Mucosa of descending colon (tissue), 3 donors: ENCODE results near the gene XIRP2. TPM values are rescaled to one million over a fixed set of nuclear protein-coding genes. Genes with fewer than 3 reads are reported as not detected.

Experiments used
- ATAC-seq: fragments of 200-7000 bp; cut with Tn5 transposase; one replicate; pipeline ENCODE4 v1.9.1; 2020; ENCODE audit warnings: mild to moderate bottlenecking, moderate library complexity
- DNase-seq, 3 donors: peaks; one replicate each; pipeline ENCODE4 v3.0.0-alpha.2; 2020
- H3K36me3 ChIP-seq: fragments of 200-600 bp; one replicate; pipeline ENCODE4 v1.8.0; 2021; ENCODE audit warnings: low read depth, mild to moderate bottlenecking
- H3K4me1 ChIP-seq: fragments of 200-600 bp; one replicate; pipeline ENCODE4 v1.8.0; 2021; ENCODE audit warnings: low read depth, mild to moderate bottlenecking
- H3K4me3 ChIP-seq: fragments of 200-600 bp; one replicate; pipeline ENCODE4 v1.8.0; 2021; ENCODE audit warnings: mild to moderate bottlenecking
- H3K9me3 ChIP-seq: fragments of 200-600 bp; one replicate; pipeline ENCODE4 v1.8.0; 2021; ENCODE audit warnings: mild to moderate bottlenecking
- intact Hi-C, 2 donors: fragments of 100-400 bp; cut with DNase I in 1 of 2; cut with micrococcal nuclease in 1 of 2; formaldehyde crosslinking; loops; one replicate each; pipeline versions ENCODE4 v1.11.0 to v1.11.1; 2022; cut with DNase I, micrococcal nuclease
- total RNA-seq, 3 donors: library from RNA; stranded (reverse); fragmentation: NEBNext Ultra II Directional in 2 of 3; extraction: Animal tissue kit (Norgen Biotek cat#: 25700) in 2 of 3; gene quantifications; one replicate each; pipeline versions ENCODE4 v1.2.1 to v1.2.4, GENCODE V29; 2021 to 2023
- TF ChIP-seq, protein P1 (sequence below): fragments of 200-600 bp; IDR thresholded peaks from one replicate; pipeline ENCODE4 v1.8.0; 2022; ENCODE audit warnings: antibody characterized with exemption, mild to moderate bottlenecking
- donor health status: DM: no; HTN: no; CAD: no; lungs with moderate emphysema.
- donor health status: DM: no; HTN: no; CAD: no.
- donor health status: DM: no; HTN: yes; CAD: no.

XIRP2 gene
- total RNA-seq, 3 donors from 2014 or later, result 0.29 to 0.55 TPM; not detected in 1

DNA sequence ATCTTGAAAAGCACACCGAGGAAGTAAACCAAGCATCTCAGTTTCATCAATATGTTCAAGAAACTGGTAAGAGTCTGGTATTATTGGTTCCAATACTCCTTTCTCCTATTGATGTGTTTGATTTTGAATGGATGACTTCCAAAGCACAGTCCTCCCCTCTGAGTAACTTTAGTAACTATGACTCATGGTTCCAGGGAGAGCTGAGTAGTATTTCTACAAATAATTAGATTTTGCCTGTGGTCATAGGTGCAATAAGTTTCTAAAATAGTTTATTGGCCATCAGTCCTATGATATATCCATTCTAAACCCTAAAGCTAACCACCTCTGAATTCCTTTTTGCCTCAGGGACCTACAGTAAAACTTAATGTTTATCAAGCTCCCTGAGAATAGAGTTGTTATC lies 352.4 kb downstream of the XIRP2 start:
- intact Hi-C loops, result no loop called here
- H3K4me3 ChIP-seq, result no peak overlapping the region
- no peaks in the 10 kb centered on the region for H3K36me3 ChIP-seq
- no peaks in the 10 kb centered on the region for H3K4me1 ChIP-seq
- H3K9me3 ChIP-seq, result no peaks in the 10 kb centered on the region
- TF ChIP-seq, protein P1, sequence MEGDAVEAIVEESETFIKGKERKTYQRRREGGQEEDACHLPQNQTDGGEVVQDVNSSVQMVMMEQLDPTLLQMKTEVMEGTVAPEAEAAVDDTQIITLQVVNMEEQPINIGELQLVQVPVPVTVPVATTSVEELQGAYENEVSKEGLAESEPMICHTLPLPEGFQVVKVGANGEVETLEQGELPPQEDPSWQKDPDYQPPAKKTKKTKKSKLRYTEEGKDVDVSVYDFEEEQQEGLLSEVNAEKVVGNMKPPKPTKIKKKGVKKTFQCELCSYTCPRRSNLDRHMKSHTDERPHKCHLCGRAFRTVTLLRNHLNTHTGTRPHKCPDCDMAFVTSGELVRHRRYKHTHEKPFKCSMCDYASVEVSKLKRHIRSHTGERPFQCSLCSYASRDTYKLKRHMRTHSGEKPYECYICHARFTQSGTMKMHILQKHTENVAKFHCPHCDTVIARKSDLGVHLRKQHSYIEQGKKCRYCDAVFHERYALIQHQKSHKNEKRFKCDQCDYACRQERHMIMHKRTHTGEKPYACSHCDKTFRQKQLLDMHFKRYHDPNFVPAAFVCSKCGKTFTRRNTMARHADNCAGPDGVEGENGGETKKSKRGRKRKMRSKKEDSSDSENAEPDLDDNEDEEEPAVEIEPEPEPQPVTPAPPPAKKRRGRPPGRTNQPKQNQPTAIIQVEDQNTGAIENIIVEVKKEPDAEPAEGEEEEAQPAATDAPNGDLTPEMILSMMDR, result no peak
- DNase-seq, result no peak
- no peak for ATAC-seq

DNA sequence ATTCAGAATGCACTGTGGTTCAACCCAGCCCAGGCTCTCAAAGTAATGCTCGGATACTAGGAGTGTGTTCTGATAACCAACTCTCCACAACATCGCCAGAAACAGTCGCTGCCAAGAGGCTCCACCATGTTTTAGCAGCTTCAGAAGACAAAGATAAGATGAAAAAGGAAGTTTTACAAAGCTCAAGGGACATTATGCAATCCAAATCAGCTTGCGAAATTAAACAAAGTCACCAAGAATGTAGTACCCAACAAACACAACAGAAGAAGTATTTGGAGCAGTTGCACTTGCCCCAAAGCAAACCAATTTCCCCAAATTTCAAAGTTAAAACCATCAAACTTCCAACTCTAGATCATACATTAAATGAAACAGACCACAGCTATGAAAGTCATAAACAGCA lies 360.9 kb downstream of the XIRP2 start:
- H3K4me3 ChIP-seq, result no peak overlapping the region
- ATAC-seq, result no peak
- no peaks in the 10 kb centered on the region for H3K4me1 ChIP-seq
- no peak for DNase-seq
- H3K36me3 ChIP-seq, result no peaks in the 10 kb centered on the region
- intact Hi-C loops, result no loop called here
- TF ChIP-seq, protein P1, result no peak
- no peaks in the 10 kb centered on the region for H3K9me3 ChIP-seq

DNA sequence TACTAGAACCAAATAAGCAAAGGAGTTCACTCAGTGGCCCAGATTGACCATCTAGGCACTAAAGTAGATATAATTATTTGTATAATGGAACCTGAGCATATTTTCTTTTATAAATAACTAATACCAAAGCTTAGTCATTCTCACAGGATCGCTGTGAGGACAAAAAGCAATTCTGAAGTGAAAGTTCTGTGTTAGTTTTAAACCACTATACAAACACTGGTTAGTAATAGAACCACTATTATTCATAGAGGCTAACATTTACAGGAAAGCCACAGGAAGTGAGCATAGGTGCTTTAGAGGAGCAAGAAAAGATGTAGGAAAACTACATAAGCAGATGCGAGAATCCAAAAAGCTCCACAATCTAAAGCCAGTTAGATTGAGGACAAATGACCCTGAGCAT lies 364.7 kb downstream of the XIRP2 start:
- H3K4me3 ChIP-seq, result no peak overlapping the region
- intact Hi-C loops, result no loop called here
- DNase-seq, result no peak
- no peak for ATAC-seq
- no peaks in the 10 kb centered on the region for H3K4me1 ChIP-seq
- H3K9me3 ChIP-seq, result no peaks in the 10 kb centered on the region
- H3K36me3 ChIP-seq, result no peaks in the 10 kb centered on the region
- TF ChIP-seq, protein P1, result no peak

DNA sequence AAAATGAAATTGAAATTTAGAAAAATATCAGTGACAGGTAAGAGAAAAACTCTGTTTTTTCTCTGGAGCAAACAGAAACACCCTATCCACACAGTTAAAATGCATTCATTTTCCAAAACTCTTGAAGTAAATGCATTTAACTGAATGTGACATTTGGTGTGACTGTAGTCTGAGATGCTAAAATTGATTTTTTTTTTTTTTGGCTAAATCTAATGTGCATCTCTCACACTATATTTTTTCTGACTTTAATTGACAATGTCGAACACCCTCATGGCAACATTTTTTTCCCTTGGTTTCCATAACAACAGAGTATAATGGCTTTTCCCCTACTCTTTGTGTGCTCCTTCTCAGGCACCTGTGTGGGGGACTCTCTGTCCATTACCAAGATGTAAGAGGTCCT lies 366.4 kb downstream of the XIRP2 start:
- ATAC-seq, result no peak
- TF ChIP-seq, protein P1, result no peak

DNA sequence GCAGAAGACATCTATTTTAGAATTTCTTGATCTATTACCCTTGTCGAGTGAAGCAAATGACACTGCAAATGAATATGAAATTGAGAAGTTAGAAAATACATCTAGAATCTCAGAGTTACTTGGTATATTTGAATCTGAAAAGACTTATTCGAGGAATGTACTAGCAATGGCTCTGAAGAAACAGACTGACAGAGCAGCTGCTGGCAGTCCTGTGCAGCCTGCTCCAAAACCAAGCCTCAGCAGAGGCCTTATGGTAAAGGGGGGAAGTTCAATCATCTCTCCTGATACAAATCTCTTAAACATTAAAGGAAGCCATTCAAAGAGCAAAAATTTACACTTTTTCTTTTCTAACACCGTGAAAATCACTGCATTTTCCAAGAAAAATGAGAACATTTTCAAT lies 370.4 kb downstream of the XIRP2 start:
- Histone ChIP-seq H3K9me3 (no peaks in the 10 kb centered on the region), H3K36me3 (no peaks in the 10 kb centered on the region), H3K4me1 (no peaks in the 10 kb centered on the region), H3K4me3 (no peak overlapping the region)
- TF ChIP-seq, protein P1, result no peak
- ATAC-seq (no peak), DNase-seq (no peak)
- intact Hi-C loops, result no loop called here

More for the DNA sequence above, 366.4 kb downstream of the XIRP2 start:
- no peaks in the 10 kb centered on the region for H3K4me1 ChIP-seq
- DNase-seq, result no peak
- H3K9me3 ChIP-seq, result no peaks in the 10 kb centered on the region
- H3K4me3 ChIP-seq, result no peak overlapping the region
- intact Hi-C loops, result no loop called here
- no peaks in the 10 kb centered on the region for H3K36me3 ChIP-seq

DNA sequence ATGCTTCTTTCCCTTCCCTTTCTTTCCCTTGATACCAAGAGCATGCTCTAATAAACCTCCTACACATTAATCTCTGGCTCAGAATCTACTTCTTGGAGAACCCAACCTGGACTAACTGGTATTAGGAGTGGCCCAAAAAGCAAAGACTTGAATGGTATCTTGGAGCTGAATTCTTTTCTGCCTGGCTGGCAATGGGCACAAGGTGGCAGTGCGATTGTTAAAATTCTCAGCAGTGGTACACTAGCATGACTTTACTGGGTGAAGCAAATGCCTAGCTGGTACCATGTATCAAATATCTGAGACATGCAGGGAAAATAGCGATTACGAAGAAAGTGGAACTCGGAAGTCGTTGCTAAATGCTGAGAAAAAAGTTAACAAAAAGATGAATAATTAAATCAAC lies 376.1 kb downstream of the XIRP2 start:
- Histone ChIP-seq H3K36me3 (no peaks in the 10 kb centered on the region), H3K4me1 (no peaks in the 10 kb centered on the region), H3K9me3 (peaks cover 5% of the 10 kb centered on the region), H3K4me3 (no peak overlapping the region)
- ATAC-seq, result peak; percentile 79
- TF ChIP-seq, protein P1, result peak; percentile 29
- peak in 2 of 3 donors; percentile 59 to 65 for DNase-seq
- intact Hi-C loops, result no loop called here
